ENCODE results near the gene C12orf75. TPM values are rescaled to one million over a fixed set of nuclear protein-coding genes. Genes with fewer than 3 reads are reported as not detected.

The C12orf75 gene
- total RNA-seq, 1 donor from 2014 or later = 254 TPM

- no peak for DNase-seq (ENCODE audit: low spot score)
Observed at GRCh38 chr12:105418821-105419291, 88.4 kb downstream of the C12orf75 start.

- DNase-seq (ENCODE audit: low spot score) = no peak
Observed at GRCh38 chr12:105419606-105420005, 89.1 kb downstream of the C12orf75 start.

- no peak for DNase-seq (ENCODE audit: low spot score)
Observed at GRCh38 chr12:105420046-105420445, 89.6 kb downstream of the C12orf75 start.

- peak; percentile 71 for DNase-seq (ENCODE audit: low spot score)
Observed at GRCh38 chr12:105420659-105421240, 90.3 kb downstream of the C12orf75 start.

Other genes with a start within 250 kb of the C12orf75 start
- 5.1 TPM for gene ALDH1L2, start 246.2 kb upstream of the C12orf75 start, total RNA-seq
- gene WASHC4, start 223.0 kb upstream of the C12orf75 start, total RNA-seq = 70.8 TPM
- 112 TPM for gene APPL2, start 94.5 kb upstream of the C12orf75 start, total RNA-seq

Measured in mucosa of gallbladder (tissue), 1 donor.